AG04450 (cell line): ENCODE results near the gene ATPAF2. TPM values are rescaled to one million over a fixed set of nuclear protein-coding genes. Genes with fewer than 3 reads are reported as not detected.
A peak's percentile ranks its signal among the peaks of the same experiment; 100 is the strongest.

Source experiments
- CTCF ChIA-PET: fragments of 300-600, 350-600 bp; formaldehyde crosslinking; extraction: SDS; loops from one replicate; lab custom pipeline; 2022; ENCODE audit warnings: antibody characterized with exemption, inconsistent platforms; lab: Charles Lee
- POLR2A ChIA-PET: fragments of 350-600 bp; formaldehyde crosslinking; extraction: SDS; loops from one replicate; lab custom pipeline; 2021; ENCODE audit warnings: antibody characterized with exemption, inconsistent platforms; lab: Yijun Ruan, JAX
- DNase-seq: peaks from one replicate; pipeline ENCODE4 v3.0.0-alpha.2; 2011; ENCODE audit warnings: low read depth, low spot score
- H3K27ac ChIP-seq: one replicate; pipeline ENCODE4 v1.5.1; 2012; ENCODE audit warnings: low read depth, low read length, control low read depth
- H3K27me3 ChIP-seq: one replicate; pipeline ENCODE4 v1.6.0; 2012; ENCODE audit warnings: low read length; ENCODE audit not compliant: control insufficient read depth, insufficient read depth
- H3K4me3 ChIP-seq: 2 replicates; pipeline ENCODE4 v1.5.1; 2011; ENCODE audit warnings: mild to moderate bottlenecking, low read depth, low read length, control low read depth
- H3K9me3 ChIP-seq: 2 replicates; pipeline ENCODE4 v1.5.1; 2012; ENCODE audit warnings: low read length; ENCODE audit not compliant: control insufficient read depth, insufficient read depth
- polyA minus RNA-seq: library from RNA; depleted of rRNA, polyadenylated mRNA; stranded (reverse); fragments of >200 nt; gene quantifications from 2 replicates; pipeline ENCODE4 v1.2.3, GENCODE V29; 2011; rRNA and poly(A)+ RNA removed
- polyA plus RNA-seq: library from polyadenylated mRNA; depleted of rRNA; stranded (reverse); fragments of >200 nt; gene quantifications from 2 replicates; pipeline ENCODE4 v1.2.3, GENCODE V29; 2011; rRNA removed
- TF ChIP-seq, protein P1 (sequence below): IDR thresholded peaks from 2 replicates; pipeline ENCODE4 v1.5.1; 2011; ENCODE audit warnings: low read depth, low read length, control low read depth, inconsistent platforms

Gene ATPAF2
- polyA plus RNA-seq = 16.6 and 16.9 TPM in 2 replicates
- 14.7 and 22.3 TPM in 2 replicates for polyA minus RNA-seq

GRCh38 chr17:18038861-18039534 is at the start of gene ATPAF2, which contains the start of gene GID4:
TSS of gene ATPAF2 (minus strand) at chr17:18039168. CDS start at chr17:18039013, 155 bp downstream.
TSS of gene GID4 (plus strand) at chr17:18039408. CDS start at chr17:18039465, 57 bp downstream.
- H3K27me3 ChIP-seq = no peaks in the 10 kb centered on the region
- POLR2A ChIA-PET = no interaction called here
- H3K9me3 ChIP-seq = no peaks in the 10 kb centered on the region; the same call in 1 of the 2 replicates
- H3K4me3 ChIP-seq = peak within 1 kb of the TSS; percentile 93
- DNase-seq = peak; percentile 96
- TF ChIP-seq, protein P1, sequence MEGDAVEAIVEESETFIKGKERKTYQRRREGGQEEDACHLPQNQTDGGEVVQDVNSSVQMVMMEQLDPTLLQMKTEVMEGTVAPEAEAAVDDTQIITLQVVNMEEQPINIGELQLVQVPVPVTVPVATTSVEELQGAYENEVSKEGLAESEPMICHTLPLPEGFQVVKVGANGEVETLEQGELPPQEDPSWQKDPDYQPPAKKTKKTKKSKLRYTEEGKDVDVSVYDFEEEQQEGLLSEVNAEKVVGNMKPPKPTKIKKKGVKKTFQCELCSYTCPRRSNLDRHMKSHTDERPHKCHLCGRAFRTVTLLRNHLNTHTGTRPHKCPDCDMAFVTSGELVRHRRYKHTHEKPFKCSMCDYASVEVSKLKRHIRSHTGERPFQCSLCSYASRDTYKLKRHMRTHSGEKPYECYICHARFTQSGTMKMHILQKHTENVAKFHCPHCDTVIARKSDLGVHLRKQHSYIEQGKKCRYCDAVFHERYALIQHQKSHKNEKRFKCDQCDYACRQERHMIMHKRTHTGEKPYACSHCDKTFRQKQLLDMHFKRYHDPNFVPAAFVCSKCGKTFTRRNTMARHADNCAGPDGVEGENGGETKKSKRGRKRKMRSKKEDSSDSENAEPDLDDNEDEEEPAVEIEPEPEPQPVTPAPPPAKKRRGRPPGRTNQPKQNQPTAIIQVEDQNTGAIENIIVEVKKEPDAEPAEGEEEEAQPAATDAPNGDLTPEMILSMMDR = no peak
- H3K27ac ChIP-seq = no peak within 1 kb of the TSS
- CTCF ChIA-PET = interaction anchor here (0.7 to 1.7 kb wide), 2 partner anchors 120 to 148 kb away, joined by 3 to 4 read pairs; no protein-coding TSS in a partner anchor

DNA sequence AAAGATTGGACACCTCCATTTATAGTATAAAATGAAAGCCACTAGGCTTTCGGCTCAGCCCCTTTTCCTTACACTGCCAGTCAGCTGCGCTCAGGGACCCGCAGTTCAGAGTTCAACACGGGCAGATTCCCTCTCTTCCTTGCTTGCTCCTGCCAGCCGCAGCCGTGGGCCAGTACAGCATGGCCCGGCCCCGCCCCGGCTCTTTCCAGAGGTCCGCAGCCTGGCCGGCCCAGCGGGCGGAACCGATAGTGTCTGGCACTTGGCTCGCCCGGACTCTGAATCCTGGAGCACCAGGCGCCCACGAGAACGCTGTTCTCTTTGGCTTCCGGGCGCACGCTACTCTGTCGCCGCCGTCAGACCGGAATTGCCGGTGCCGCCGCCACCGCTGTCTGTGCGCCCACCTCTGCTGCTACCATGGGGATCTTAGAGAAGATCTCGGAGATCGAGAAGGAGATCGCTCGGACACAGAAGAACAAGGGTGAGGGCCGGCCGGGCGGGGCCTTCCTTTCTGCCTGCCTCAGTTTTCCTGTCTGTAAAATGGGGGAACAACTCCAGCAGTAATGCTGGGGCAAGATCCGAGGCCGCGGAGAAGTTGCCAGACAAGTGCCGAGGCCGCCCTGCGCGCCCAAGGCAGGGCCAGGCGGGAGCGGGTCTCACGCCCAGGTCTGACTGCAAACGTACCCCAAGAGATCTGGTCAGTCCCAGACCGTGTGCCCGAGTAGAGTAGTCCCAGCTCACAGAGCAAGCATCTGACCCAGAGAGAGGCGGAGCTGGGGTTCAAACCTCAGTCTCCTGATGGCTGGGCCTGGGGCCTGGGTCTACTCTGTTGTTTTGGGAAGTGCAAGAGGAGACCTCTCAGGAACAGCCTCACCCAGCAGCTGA is 48.9 kb upstream of the ATPAF2 start, which contains the start of gene DRG2:
DRG2 (plus strand) TSS at position 339 of the 882 bp plus-strand sequence; CDS start at position 415, 76 bp downstream.
- DNase-seq = peak; percentile 76
- no peaks in the 10 kb centered on the region for H3K9me3 ChIP-seq
- no peaks in the 10 kb centered on the region for H3K27me3 ChIP-seq
- CTCF ChIA-PET = no interaction called here
- POLR2A ChIA-PET = interaction anchor here (0.6 kb wide), 2 partner anchors 96 to 705 kb away, joined by 3 to 6 read pairs; partner anchors contain the start of gene ALKBH5
- TF ChIP-seq, protein P1 = no peak
- peak within 1 kb of the TSS; percentile 39 for H3K27ac ChIP-seq
- peak within 1 kb of the TSS; percentile 98 for H3K4me3 ChIP-seq

DNA sequence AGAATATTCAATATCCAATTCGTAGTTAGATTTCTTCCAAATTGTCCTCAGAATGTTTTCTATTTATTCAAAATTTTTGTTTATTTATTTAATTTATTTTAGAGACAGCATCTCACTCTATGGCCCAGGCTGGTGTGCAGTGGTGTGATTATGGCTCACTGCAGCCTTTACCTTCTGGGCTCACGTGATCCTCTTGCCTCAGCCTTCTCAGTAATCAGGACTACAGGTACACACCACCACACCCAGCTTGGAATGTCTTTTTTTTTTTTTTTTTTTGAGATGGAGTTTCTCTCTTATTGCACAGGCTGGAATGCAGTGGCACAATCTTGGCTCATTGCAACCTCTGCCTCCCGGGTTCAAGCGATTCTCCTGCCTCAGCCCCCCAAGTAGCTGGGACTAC is 45.3 kb upstream of the ATPAF2 start:
- H3K9me3 ChIP-seq = no peaks in the 10 kb centered on the region
- DNase-seq = no peak
- H3K4me3 ChIP-seq = no peak overlapping the region
- CTCF ChIA-PET = no interaction called here
- TF ChIP-seq, protein P1 = no peak
- POLR2A ChIA-PET = no interaction called here
- no peak overlapping the region for H3K27ac ChIP-seq
- no peaks in the 10 kb centered on the region for H3K27me3 ChIP-seq

DNA sequence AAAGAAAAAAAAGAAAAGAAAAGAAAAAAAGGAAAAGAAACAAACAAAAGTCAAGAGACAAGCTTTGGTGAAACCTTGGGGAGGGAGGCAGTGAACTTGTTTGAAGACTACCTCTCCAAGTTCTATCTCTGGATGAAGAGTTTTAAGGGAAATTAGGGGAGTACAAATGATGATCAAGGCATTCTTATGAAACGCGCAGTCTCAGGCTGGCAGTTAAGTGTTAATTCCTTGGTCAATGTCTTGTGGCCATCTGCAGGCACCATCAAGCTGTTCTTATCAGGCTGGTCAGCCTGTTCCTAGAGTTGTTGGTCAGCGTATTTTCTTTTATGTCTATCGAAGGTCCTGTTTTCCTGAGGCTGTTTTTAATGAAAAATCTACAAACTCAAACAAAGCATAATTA is 40.6 kb upstream of the ATPAF2 start:
- H3K27me3 ChIP-seq = peaks cover 3% of the 10 kb centered on the region
- H3K9me3 ChIP-seq = no peaks in the 10 kb centered on the region
- POLR2A ChIA-PET = no interaction called here
- DNase-seq = no peak
- TF ChIP-seq, protein P1 = no peak
- no peak overlapping the region for H3K4me3 ChIP-seq
- CTCF ChIA-PET = no interaction called here
- H3K27ac ChIP-seq = no peak overlapping the region
